ENCODE results near the gene CDC42SE2.
A peak's percentile ranks its signal among the peaks of the same experiment; 100 is the strongest.

CDC42SE2 gene

GRCh38 chr5:131321066-131321465 is 57.2 kb downstream of the CDC42SE2 start:
- Histone ChIP-seq H3K4me1 (ENCODE audit: control insufficient read depth in 2 of 2, insufficient read depth in 1 of 2, low read depth in 1 of 2, low read length in 2 of 2) (peaks cover 0 to 22% of the 10 kb centered on the region in 2 donors), H3K27me3 (ENCODE audit: control insufficient read depth in 3 of 3, insufficient read depth in 3 of 3, low read depth in 1 of 3, low read length in 3 of 3) (no peaks in the 10 kb centered on the region), H2BK12ac (ENCODE audit: low read length) (no peak overlapping the region), H2BK5ac (ENCODE audit: low read length) (no peak overlapping the region), H4K8ac (ENCODE audit: low read depth, low read length) (no peak overlapping the region), H3K9ac (ENCODE audit: low read depth, low read length, poor library complexity) (no peak overlapping the region), H2BK120ac (ENCODE audit: low read depth, low read length) (no peak overlapping the region), H2AFZ (ENCODE audit: low read length) (no peak overlapping the region), H3K4me2 (ENCODE audit: insufficient read depth, low read length, poor library complexity, severe bottlenecking) (no peak overlapping the region), H3K79me1 (ENCODE audit: low read depth, low read length) (no peaks in the 10 kb centered on the region), H3K4me3 (ENCODE audit: low read length in 2 of 2) (no peak overlapping the region), H3K4ac (ENCODE audit: low read length) (no peak overlapping the region), H3K9me3 (replicated peaks in 1 of 2; ENCODE audit: control insufficient read depth in 2 of 2, insufficient read depth in 1 of 2, low read depth in 1 of 2, low read length in 2 of 2) (peaks cover 1 to 17% of the 10 kb centered on the region in 2 donors), H3K14ac (ENCODE audit: low read length) (no peak overlapping the region), H2AK5ac (ENCODE audit: low read depth, low read length) (no peak overlapping the region), H3K18ac (ENCODE audit: low read length) (no peak overlapping the region), H2BK15ac (ENCODE audit: low read length) (no peak overlapping the region), H3K27ac (replicated peaks; ENCODE audit: low read length) (no peak overlapping the region), H3K36me3 (replicated peaks in 1 of 2; ENCODE audit: control insufficient read depth in 2 of 2, insufficient read depth in 2 of 2, low read length in 2 of 2) (peaks cover 0 to 22% of the 10 kb centered on the region in 2 donors), H4K91ac (ENCODE audit: low read depth, low read length, poor library complexity) (no peak overlapping the region), H3K23ac (ENCODE audit: low read depth, low read length, poor library complexity) (no peak overlapping the region)
- no peak for DNase-seq (ENCODE audit: low spot score)
- WGBS, 2 donors (ENCODE audit: extremely low coverage in 2 of 2, insufficient read length in 2 of 2, insufficient replicate concordance in 1 of 2): no CpG with 5 or more reads among the region's 2 CpGs

- Histone ChIP-seq H3K9ac (ENCODE audit: low read depth, low read length, poor library complexity) (no peak overlapping the region), H2BK15ac (ENCODE audit: low read length) (no peak overlapping the region), H3K4ac (ENCODE audit: low read length) (no peak overlapping the region), H3K79me1 (ENCODE audit: low read depth, low read length) (no peaks in the 10 kb centered on the region), H3K14ac (ENCODE audit: low read length) (no peak overlapping the region), H3K4me1 (ENCODE audit: control insufficient read depth in 2 of 2, insufficient read depth in 1 of 2, low read depth in 1 of 2, low read length in 2 of 2) (peaks cover 0 to 22% of the 10 kb centered on the region in 2 donors), H3K27me3 (ENCODE audit: control insufficient read depth in 3 of 3, insufficient read depth in 3 of 3, low read depth in 1 of 3, low read length in 3 of 3) (no peaks in the 10 kb centered on the region), H3K9me3 (replicated peaks in 1 of 2; ENCODE audit: control insufficient read depth in 2 of 2, insufficient read depth in 1 of 2, low read depth in 1 of 2, low read length in 2 of 2) (peaks cover 0 to 14% of the 10 kb centered on the region in 2 donors), H3K18ac (ENCODE audit: low read length) (peak overlapping the region; percentile 83), H3K4me2 (ENCODE audit: insufficient read depth, low read length, poor library complexity, severe bottlenecking) (no peak overlapping the region), H3K27ac (replicated peaks; ENCODE audit: low read length) (no peak overlapping the region), H2AK5ac (ENCODE audit: low read depth, low read length) (no peak overlapping the region), H3K23ac (ENCODE audit: low read depth, low read length, poor library complexity) (no peak overlapping the region), H2BK12ac (ENCODE audit: low read length) (no peak overlapping the region), H2BK5ac (ENCODE audit: low read length) (no peak overlapping the region), H4K91ac (ENCODE audit: low read depth, low read length, poor library complexity) (no peak overlapping the region), H2BK120ac (ENCODE audit: low read depth, low read length) (no peak overlapping the region), H3K36me3 (replicated peaks in 1 of 2; ENCODE audit: control insufficient read depth in 2 of 2, insufficient read depth in 2 of 2, low read length in 2 of 2) (peaks cover 0 to 16% of the 10 kb centered on the region in 2 donors), H4K8ac (ENCODE audit: low read depth, low read length) (no peak overlapping the region), H2AFZ (ENCODE audit: low read length) (no peak overlapping the region), H3K4me3 (ENCODE audit: low read length in 2 of 2) (no peak overlapping the region)
- WGBS, 2 donors (ENCODE audit: extremely low coverage in 2 of 2, insufficient read length in 2 of 2, insufficient replicate concordance in 1 of 2): no CpG with 5 or more reads among the region's 4 CpGs
- DNase-seq (ENCODE audit: low spot score): no peak
Observed at GRCh38 chr5:131322926-131323325, 59.1 kb downstream of the CDC42SE2 start.

GRCh38 chr5:131323378-131323777 is 59.5 kb downstream of the CDC42SE2 start:
- Histone ChIP-seq H2BK5ac (ENCODE audit: low read length) (no peak overlapping the region), H3K4me1 (ENCODE audit: control insufficient read depth in 2 of 2, insufficient read depth in 1 of 2, low read depth in 1 of 2, low read length in 2 of 2) (peaks cover 0 to 22% of the 10 kb centered on the region in 2 donors), H3K23ac (ENCODE audit: low read depth, low read length, poor library complexity) (no peak overlapping the region), H3K4me3 (ENCODE audit: low read length in 2 of 2) (no peak overlapping the region), H2AK5ac (ENCODE audit: low read depth, low read length) (no peak overlapping the region), H3K4me2 (ENCODE audit: insufficient read depth, low read length, poor library complexity, severe bottlenecking) (no peak overlapping the region), H3K9me3 (replicated peaks in 1 of 2; ENCODE audit: control insufficient read depth in 2 of 2, insufficient read depth in 1 of 2, low read depth in 1 of 2, low read length in 2 of 2) (peaks cover 0 to 13% of the 10 kb centered on the region in 2 donors), H3K79me1 (ENCODE audit: low read depth, low read length) (no peaks in the 10 kb centered on the region), H3K4ac (ENCODE audit: low read length) (no peak overlapping the region), H3K36me3 (replicated peaks in 1 of 2; ENCODE audit: control insufficient read depth in 2 of 2, insufficient read depth in 2 of 2, low read length in 2 of 2) (peaks cover 0 to 11% of the 10 kb centered on the region in 2 donors), H3K27me3 (ENCODE audit: control insufficient read depth in 3 of 3, insufficient read depth in 3 of 3, low read depth in 1 of 3, low read length in 3 of 3) (no peaks in the 10 kb centered on the region), H4K8ac (ENCODE audit: low read depth, low read length) (no peak overlapping the region), H2BK12ac (ENCODE audit: low read length) (no peak overlapping the region), H3K9ac (ENCODE audit: low read depth, low read length, poor library complexity) (no peak overlapping the region), H3K18ac (ENCODE audit: low read length) (no peak overlapping the region), H4K91ac (ENCODE audit: low read depth, low read length, poor library complexity) (no peak overlapping the region), H2BK15ac (ENCODE audit: low read length) (no peak overlapping the region), H3K14ac (ENCODE audit: low read length) (no peak overlapping the region), H3K27ac (replicated peaks; ENCODE audit: low read length) (no peak overlapping the region), H2AFZ (ENCODE audit: low read length) (no peak overlapping the region), H2BK120ac (ENCODE audit: low read depth, low read length) (no peak overlapping the region)
- no peak for DNase-seq (ENCODE audit: low spot score)

- no CpG with 5 or more reads among the region's 1 CpG for WGBS, 2 donors (ENCODE audit: extremely low coverage in 2 of 2, insufficient read length in 2 of 2, insufficient replicate concordance in 1 of 2)
- Histone ChIP-seq H3K4ac (ENCODE audit: low read length) (no peak overlapping the region), H3K27me3 (ENCODE audit: control insufficient read depth in 3 of 3, insufficient read depth in 3 of 3, low read depth in 1 of 3, low read length in 3 of 3) (no peaks in the 10 kb centered on the region), H3K14ac (ENCODE audit: low read length) (no peak overlapping the region), H2BK12ac (ENCODE audit: low read length) (no peak overlapping the region), H3K18ac (ENCODE audit: low read length) (no peak overlapping the region), H2AFZ (ENCODE audit: low read length) (no peak overlapping the region), H2BK5ac (ENCODE audit: low read length) (no peak overlapping the region), H3K27ac (replicated peaks; ENCODE audit: low read length) (peak overlapping the region; percentile 10), H2BK120ac (ENCODE audit: low read depth, low read length) (no peak overlapping the region), H3K23ac (ENCODE audit: low read depth, low read length, poor library complexity) (no peak overlapping the region), H3K36me3 (replicated peaks in 1 of 2; ENCODE audit: control insufficient read depth in 2 of 2, insufficient read depth in 2 of 2, low read length in 2 of 2) (peaks cover 0 to 4% of the 10 kb centered on the region in 2 donors), H3K9ac (ENCODE audit: low read depth, low read length, poor library complexity) (no peak overlapping the region), H2AK5ac (ENCODE audit: low read depth, low read length) (no peak overlapping the region), H3K79me1 (ENCODE audit: low read depth, low read length) (no peaks in the 10 kb centered on the region), H3K9me3 (replicated peaks in 1 of 2; ENCODE audit: control insufficient read depth in 2 of 2, insufficient read depth in 1 of 2, low read depth in 1 of 2, low read length in 2 of 2) (peaks cover 0 to 10% of the 10 kb centered on the region in 2 donors), H3K4me1 (ENCODE audit: control insufficient read depth in 2 of 2, insufficient read depth in 1 of 2, low read depth in 1 of 2, low read length in 2 of 2) (peaks cover 0 to 22% of the 10 kb centered on the region in 2 donors), H4K91ac (ENCODE audit: low read depth, low read length, poor library complexity) (no peak overlapping the region), H4K8ac (ENCODE audit: low read depth, low read length) (no peak overlapping the region), H3K4me2 (ENCODE audit: insufficient read depth, low read length, poor library complexity, severe bottlenecking) (no peak overlapping the region), H2BK15ac (ENCODE audit: low read length) (no peak overlapping the region), H3K4me3 (ENCODE audit: low read length in 2 of 2) (no peak overlapping the region)
- DNase-seq (ENCODE audit: low spot score): peak; percentile 14
Observed at GRCh38 chr5:131324303-131324702, 60.5 kb downstream of the CDC42SE2 start.
